RWPE2 (cell line): ENCODE measurements around the gene MRPS33.

Source experiments
- ATAC-seq: fragments of 200-7000 bp; cut with Tn5 transposase; 3 replicates; pipeline ENCODE4 v1.9.1; 2021; ENCODE audit warnings: low read depth
- DNase-seq: peaks from one replicate; pipeline ENCODE4 v3.0.0-alpha.2; 2020; ENCODE audit warnings: low spot score
- H3K27ac ChIP-seq: fragments of 450-650 bp; 2 replicates; pipeline ENCODE4 v1.5.1; 2017; ENCODE audit warnings: mild to moderate bottlenecking; ENCODE audit not compliant: poor library complexity, severe bottlenecking
- H3K27me3 ChIP-seq: fragments of 250-450 bp; sonication (Bioruptor Pico); 2 replicates; pipeline ENCODE4 v1.5.1; 2021; ENCODE audit warnings: mild to moderate bottlenecking, moderate library complexity; ENCODE audit not compliant: insufficient read depth, poor library complexity, severe bottlenecking
- H3K36me3 ChIP-seq: fragments of 250-450 bp; sonication (Bioruptor Pico); 2 replicates; pipeline ENCODE4 v1.5.1; 2020; ENCODE audit warnings: low read depth, mild to moderate bottlenecking, moderate library complexity
- H3K4me1 ChIP-seq: fragments of 250-450 bp; sonication (Bioruptor Pico); 2 replicates; pipeline ENCODE4 v1.5.1; 2021; ENCODE audit warnings: mild to moderate bottlenecking, moderate library complexity; ENCODE audit not compliant: insufficient read depth, poor library complexity, severe bottlenecking
- H3K4me3 ChIP-seq: fragments of 250-450 bp; sonication (Bioruptor Pico); 2 replicates; pipeline ENCODE4 v1.5.1; 2021; ENCODE audit warnings: mild to moderate bottlenecking, moderate library complexity; ENCODE audit not compliant: severe bottlenecking
- H3K9me3 ChIP-seq: fragments of 250-450 bp; sonication (Bioruptor Pico); 2 replicates; pipeline ENCODE4 v1.5.1; 2021; ENCODE audit warnings: mild to moderate bottlenecking, moderate library complexity; ENCODE audit not compliant: severe bottlenecking
- TF ChIP-seq, protein P1 (sequence below): fragments of 450-650 bp; IDR thresholded peaks from one replicate; pipeline ENCODE4 v1.5.1; 2017; ENCODE audit warnings: mild to moderate bottlenecking, moderate library complexity; ENCODE audit not compliant: poor library complexity, severe bottlenecking

Gene MRPS33

DNA sequence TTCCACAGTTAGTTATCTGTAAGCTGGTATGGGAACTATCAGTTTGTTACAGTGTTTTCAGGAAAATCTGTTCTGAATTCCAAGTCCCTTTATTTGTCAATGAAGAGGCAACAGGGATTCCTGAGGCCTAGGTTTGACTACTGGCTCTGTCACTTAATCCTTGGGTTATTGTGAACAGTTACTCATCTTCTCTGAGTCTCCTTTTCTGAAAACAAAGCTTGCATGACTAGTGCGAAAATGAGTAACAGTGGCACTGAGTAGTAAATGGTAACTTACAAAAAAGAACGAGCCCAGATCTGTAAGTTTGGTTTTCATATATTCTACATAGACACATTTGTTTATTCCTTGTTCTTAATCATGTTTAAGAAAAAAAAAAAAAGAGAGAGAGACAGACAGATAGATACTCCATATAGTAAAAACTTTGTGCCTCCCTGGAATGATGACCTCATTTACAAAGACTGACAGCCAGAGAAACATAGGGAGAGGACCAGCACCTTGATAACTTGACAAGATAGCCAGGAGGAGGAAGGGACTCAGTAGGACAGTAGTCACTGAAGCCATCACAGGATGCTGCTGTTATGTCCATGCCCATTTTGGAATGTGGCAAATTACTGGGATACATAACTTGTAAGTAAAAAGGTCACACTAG lies 1.9 kb downstream of the MRPS33 start:
- TF ChIP-seq, protein P1, sequence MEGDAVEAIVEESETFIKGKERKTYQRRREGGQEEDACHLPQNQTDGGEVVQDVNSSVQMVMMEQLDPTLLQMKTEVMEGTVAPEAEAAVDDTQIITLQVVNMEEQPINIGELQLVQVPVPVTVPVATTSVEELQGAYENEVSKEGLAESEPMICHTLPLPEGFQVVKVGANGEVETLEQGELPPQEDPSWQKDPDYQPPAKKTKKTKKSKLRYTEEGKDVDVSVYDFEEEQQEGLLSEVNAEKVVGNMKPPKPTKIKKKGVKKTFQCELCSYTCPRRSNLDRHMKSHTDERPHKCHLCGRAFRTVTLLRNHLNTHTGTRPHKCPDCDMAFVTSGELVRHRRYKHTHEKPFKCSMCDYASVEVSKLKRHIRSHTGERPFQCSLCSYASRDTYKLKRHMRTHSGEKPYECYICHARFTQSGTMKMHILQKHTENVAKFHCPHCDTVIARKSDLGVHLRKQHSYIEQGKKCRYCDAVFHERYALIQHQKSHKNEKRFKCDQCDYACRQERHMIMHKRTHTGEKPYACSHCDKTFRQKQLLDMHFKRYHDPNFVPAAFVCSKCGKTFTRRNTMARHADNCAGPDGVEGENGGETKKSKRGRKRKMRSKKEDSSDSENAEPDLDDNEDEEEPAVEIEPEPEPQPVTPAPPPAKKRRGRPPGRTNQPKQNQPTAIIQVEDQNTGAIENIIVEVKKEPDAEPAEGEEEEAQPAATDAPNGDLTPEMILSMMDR = no peak
- Histone ChIP-seq H3K9me3 (no peaks in the 10 kb centered on the region), H3K4me1 (peaks cover 5% of the 10 kb centered on the region), H3K27ac (no peak overlapping the region), H3K36me3 (peaks cover 31% of the 10 kb centered on the region), H3K27me3 (no peaks in the 10 kb centered on the region), H3K4me3 (no peak overlapping the region)
- DNase-seq (no peak), ATAC-seq (no peak)

DNA sequence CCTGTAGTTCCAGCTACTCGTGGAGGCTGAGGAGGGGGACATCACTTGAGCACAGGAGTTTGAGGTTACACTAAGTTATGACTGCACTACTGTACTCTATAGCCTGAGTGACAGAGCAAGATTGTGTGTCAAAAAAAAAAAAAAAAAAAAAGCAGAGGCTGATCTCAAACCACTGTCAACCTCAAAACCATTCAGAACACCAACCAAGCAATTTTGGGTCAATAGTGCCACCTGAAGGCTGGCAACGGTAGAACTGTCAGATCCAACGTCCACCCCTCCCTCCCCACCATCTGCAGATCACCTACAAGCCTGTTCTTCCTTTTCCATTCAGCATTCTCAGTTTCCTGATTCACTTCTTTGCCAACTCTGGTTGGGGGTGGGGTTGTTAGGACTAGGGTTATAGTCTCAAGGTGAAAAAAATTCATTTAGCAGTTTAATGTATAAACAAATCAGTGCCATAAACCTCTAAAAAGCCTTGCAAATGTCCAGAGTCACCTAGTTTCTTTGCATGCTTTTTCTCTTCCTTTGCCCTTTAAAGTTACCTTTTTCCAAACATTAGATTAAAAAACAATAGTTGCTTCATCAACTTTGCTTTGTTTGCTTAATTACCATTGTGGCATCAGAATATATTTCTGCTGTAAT lies 2.6 kb downstream of the MRPS33 start:
- H3K4me1 ChIP-seq = peaks cover 5% of the 10 kb centered on the region
- peaks cover 36% of the 10 kb centered on the region for H3K36me3 ChIP-seq
- ATAC-seq (no peak), DNase-seq (no peak)
- no peak overlapping the region for H3K4me3 ChIP-seq
- H3K9me3 ChIP-seq = no peaks in the 10 kb centered on the region
- no peak overlapping the region for H3K27ac ChIP-seq
- H3K27me3 ChIP-seq = no peaks in the 10 kb centered on the region
- TF ChIP-seq, protein P1 = peak; percentile 73

DNA sequence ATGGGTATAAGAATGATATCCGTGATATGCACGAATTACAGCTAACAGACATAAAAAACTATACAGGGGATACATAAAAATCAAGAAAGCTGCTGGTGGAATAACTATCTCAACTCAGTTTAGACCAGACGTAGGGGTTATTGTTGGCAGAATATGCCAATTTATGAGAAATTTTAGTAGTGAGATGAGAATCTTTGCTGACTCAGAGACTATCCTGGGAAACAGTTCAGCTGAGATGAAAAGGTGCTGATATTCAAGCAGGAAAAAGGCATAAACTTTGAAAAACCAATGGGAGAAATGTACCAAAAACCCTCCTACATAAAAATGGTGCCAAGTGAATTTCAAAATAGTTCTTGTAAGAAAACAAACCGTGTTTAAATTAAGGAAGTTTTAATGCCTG lies 3.3 kb downstream of the MRPS33 start:
- H3K27me3 ChIP-seq = no peaks in the 10 kb centered on the region
- no peaks in the 10 kb centered on the region for H3K9me3 ChIP-seq
- no peak overlapping the region for H3K27ac ChIP-seq
- DNase-seq (no peak), ATAC-seq (no peak)
- H3K4me1 ChIP-seq = peaks cover 5% of the 10 kb centered on the region
- no peak overlapping the region for H3K4me3 ChIP-seq
- TF ChIP-seq, protein P1 = no peak
- H3K36me3 ChIP-seq = peaks cover 36% of the 10 kb centered on the region

DNA sequence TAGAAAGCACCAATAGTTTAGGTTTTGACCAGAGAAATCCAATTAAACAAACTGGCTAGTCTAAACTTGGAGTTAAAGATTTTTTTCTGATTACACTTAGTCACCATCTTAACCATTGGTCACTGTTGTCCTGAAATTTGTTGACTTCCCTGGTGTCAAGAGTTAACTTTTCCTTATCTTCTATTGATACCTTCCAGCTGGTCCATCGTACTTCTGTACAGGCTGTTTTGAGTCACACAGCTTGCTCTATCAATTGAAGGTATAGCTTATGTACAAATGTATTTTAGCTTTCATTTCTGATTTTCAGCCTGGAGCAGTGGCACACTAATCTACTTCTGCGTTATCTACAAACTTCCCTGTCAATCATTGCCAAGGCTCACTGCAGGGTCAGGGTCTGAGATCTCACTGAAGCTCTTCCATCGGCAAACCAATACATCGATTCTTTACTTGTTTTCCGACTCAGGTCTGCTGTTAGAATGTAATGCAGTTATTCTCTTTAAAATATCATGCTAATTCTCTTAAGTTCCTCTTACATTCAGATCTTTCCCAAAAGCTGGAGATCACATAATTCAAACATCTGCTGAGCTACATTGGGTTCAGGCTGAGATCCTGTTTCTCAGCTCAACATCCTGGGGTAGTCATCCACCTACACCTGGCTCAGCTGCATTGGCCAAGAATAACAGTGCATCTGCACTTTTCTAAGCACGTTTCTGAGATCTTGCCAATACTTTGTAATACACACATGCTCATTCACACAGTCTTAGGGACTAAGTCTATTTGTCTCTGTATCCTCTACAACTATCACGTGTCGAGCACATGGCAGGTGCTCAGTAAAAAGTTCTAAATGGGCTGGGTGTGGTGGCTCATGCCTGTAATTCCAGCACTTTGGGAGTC lies 11.3 kb downstream of the MRPS33 start:
- Histone ChIP-seq H3K4me1 (no peaks in the 10 kb centered on the region), H3K27me3 (no peaks in the 10 kb centered on the region), H3K36me3 (peaks cover 11% of the 10 kb centered on the region), H3K4me3 (no peak overlapping the region), H3K9me3 (no peaks in the 10 kb centered on the region), H3K27ac (no peak overlapping the region)
- no peak; the same call in 2 of the 3 replicates for ATAC-seq
- TF ChIP-seq, protein P1 = no peak
- DNase-seq = no peak
